ENCODE data around the gene PITPNM3.

DNA sequence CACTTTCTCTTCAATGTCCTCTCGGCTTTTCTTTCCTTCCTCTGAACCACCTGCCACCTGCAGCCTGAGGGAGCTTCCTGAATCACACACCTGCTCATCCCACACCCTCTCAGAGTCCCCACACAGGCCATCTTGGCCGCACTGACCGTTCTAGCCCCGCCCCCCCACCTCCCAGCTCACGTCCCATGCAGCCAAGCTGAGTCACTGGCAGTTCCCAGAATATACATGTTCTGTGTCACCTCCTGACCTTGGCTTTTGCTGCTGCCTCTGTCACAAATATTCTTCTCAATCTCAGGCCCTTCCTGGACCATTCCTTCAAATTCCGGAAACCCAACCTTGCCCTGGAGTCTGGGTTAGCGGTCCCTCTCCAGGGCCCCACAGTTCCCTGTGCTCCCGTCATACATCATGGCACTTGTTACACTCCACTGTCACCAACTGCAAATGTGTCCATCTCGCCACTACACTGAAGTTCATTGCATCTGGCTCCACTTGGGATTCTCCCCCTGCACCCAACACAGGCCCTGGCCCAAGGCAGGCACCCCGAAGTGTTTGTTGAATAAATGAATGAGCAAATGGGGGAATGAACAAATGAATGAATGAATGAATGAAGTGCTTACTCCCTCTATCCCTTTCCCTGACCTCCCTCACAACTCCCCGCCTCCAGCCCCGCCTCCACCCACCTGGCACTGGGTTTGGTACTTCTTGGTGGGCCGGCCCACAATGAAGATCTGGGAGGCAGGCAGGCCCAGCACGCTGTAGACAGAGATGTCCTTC, 99.3 kb downstream of the PITPNM3 start:
- TF ChIP-seq, protein P1, sequence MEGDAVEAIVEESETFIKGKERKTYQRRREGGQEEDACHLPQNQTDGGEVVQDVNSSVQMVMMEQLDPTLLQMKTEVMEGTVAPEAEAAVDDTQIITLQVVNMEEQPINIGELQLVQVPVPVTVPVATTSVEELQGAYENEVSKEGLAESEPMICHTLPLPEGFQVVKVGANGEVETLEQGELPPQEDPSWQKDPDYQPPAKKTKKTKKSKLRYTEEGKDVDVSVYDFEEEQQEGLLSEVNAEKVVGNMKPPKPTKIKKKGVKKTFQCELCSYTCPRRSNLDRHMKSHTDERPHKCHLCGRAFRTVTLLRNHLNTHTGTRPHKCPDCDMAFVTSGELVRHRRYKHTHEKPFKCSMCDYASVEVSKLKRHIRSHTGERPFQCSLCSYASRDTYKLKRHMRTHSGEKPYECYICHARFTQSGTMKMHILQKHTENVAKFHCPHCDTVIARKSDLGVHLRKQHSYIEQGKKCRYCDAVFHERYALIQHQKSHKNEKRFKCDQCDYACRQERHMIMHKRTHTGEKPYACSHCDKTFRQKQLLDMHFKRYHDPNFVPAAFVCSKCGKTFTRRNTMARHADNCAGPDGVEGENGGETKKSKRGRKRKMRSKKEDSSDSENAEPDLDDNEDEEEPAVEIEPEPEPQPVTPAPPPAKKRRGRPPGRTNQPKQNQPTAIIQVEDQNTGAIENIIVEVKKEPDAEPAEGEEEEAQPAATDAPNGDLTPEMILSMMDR (IDR thresholded peaks at IDR 0.05): no peak
- TF ChIP-seq POLR2A (IDR thresholded peaks at IDR 0.05): no peak
- TF ChIP-seq POLR2AphosphoS5 (IDR thresholded peaks at IDR 0.05; ENCODE audit: insufficient read depth in 1 of 2, low read depth in 1 of 2): no peak
